Measurements from ENCODE around the gene SULT1A3.
"Not testable (repeated sequence)": the region's sequence is repeated elsewhere in the genome, so short reads cannot be mapped to it uniquely, and the experiment has no call there.

DNA sequence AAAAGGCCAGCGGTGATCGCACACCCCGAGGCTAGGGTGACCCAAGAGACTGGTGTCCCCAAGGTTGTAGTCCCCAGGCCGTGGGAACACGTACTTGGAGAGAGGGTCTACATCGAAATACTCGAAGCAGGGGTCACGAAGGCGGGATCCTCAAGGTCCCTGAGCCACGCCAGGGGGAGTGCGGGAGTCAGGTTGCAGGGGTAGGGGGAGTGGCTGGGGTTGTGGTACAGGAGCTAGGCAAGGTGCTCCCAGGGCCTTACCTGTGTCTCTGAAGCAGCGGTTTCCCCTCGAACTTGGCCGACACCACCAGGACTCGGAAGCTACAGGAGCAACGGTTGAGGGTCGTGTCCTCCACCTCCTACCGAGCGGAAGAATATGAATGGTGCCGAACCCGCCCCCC is 6.0 kb upstream of the SULT1A3 start:
- not testable (repeated sequence) for TF ChIP-seq CTCF (conservative IDR thresholded peaks at IDR 0.05; ENCODE audit: low read depth in 2 of 2); REST (IDR thresholded peaks at IDR 0.05; ENCODE audit: unreplicated experiment); CREB1 (CRISPR knock-in tag; IDR thresholded peaks at IDR 0.05; ENCODE audit: low read depth)
